H1 (cell line): ENCODE results near the gene RNF157.

Source experiments
- CBX8 ChIP-seq: fragments of 300-800, 300-1000 bp; sonication (generic); IDR thresholded peaks from 2 replicates; pipeline ENCODE4 v1.7.1; 2016; ENCODE audit warnings: low read depth, low read length, borderline replicate concordance
- GABPA ChIP-seq: IDR thresholded peaks from 2 replicates; pipeline ENCODE4 v1.6.1; 2011; ENCODE audit warnings: mild to moderate bottlenecking, low read length, moderate library complexity, borderline replicate concordance; ENCODE audit not compliant: insufficient read depth
- POLR2A ChIP-seq, 2 experiments: IDR thresholded peaks; 1 replicate in 1 of 2; 2 replicates in 1 of 2; pipeline ENCODE4 v1.6.1; 2011; ENCODE audit warnings: low read depth in 2 of 2, low read length in 2 of 2, mild to moderate bottlenecking in 2 of 2; ENCODE audit errors: control extremely low read depth in 1 of 2
- RFX5 ChIP-seq: IDR thresholded peaks from 2 replicates; pipeline ENCODE4 v1.6.1; 2011; ENCODE audit warnings: low read depth, low read length, improper control_type of control experiment, borderline replicate concordance
- TF ChIP-seq, protein P1 (sequence below), 3 experiments: IDR thresholded peaks; 1 replicate in 2 of 3; 2 replicates in 1 of 3; pipeline versions ENCODE4 v1.5.1 to v1.6.1; 2011; ENCODE audit warnings: low read length in 3 of 3, mild to moderate bottlenecking in 3 of 3, inconsistent platforms in 2 of 3, low read depth in 1 of 3, moderate library complexity in 1 of 3; ENCODE audit not compliant: insufficient read depth in 1 of 3; ENCODE audit errors: control extremely low read depth in 1 of 3

DNA sequence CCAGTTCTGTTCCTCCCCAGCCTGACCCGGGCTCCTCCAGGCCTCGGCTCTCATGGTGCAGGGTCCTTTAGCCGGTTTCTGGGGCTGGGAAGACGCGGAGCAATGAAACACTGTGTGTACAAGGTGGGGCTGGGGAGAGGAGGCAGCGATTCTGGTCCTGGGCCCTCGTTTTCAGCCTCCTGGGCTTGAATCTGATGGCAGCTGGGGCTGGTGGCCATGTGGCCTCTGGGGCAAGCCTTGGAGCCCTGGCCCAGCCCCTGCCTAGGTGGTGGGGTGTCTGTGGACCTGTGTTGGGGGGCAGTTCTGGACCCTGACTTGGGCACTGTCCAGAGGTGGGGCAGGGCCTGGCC is 103.3 kb downstream of the RNF157 start:
- TF ChIP-seq CBX8 (no peak), RFX5 (no peak), POLR2A (IDR thresholded peaks at IDR 0.05; ENCODE audit: control extremely low read depth in 1 of 2, low read depth in 2 of 2, low read length in 2 of 2) (no peak), GABPA (no peak)
- TF ChIP-seq, protein P1, sequence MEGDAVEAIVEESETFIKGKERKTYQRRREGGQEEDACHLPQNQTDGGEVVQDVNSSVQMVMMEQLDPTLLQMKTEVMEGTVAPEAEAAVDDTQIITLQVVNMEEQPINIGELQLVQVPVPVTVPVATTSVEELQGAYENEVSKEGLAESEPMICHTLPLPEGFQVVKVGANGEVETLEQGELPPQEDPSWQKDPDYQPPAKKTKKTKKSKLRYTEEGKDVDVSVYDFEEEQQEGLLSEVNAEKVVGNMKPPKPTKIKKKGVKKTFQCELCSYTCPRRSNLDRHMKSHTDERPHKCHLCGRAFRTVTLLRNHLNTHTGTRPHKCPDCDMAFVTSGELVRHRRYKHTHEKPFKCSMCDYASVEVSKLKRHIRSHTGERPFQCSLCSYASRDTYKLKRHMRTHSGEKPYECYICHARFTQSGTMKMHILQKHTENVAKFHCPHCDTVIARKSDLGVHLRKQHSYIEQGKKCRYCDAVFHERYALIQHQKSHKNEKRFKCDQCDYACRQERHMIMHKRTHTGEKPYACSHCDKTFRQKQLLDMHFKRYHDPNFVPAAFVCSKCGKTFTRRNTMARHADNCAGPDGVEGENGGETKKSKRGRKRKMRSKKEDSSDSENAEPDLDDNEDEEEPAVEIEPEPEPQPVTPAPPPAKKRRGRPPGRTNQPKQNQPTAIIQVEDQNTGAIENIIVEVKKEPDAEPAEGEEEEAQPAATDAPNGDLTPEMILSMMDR (IDR thresholded peaks at IDR 0.05; ENCODE audit: control extremely low read depth in 1 of 3, insufficient read depth in 1 of 3, low read depth in 1 of 3, low read length in 3 of 3) = no peak
